Smooth muscle cell (in vitro differentiated cells): ENCODE results near the gene HDGFL2. TPM values are rescaled to one million over a fixed set of nuclear protein-coding genes. Genes with fewer than 3 reads are reported as not detected.

Experiments used
- DNase-seq: peaks from one replicate; lab custom pipeline; 2025; ENCODE audit not compliant: unreplicated experiment; lab: John Stamatoyannopoulos, UW
- H2AFZ ChIP-seq: fragments of 200-600 bp; sonication (generic); 2 replicates; pipeline ENCODE4 v1.6.0; 2016; ENCODE audit warnings: antibody characterized with exemption, low read depth, mild to moderate bottlenecking
- H3F3A ChIP-seq: fragments of 200-600 bp; sonication (generic); 2 replicates; pipeline ENCODE4 v1.6.0; 2017; ENCODE audit warnings: antibody characterized with exemption, low read depth
- H3K27ac ChIP-seq: fragments of 200-600 bp; sonication (generic); 2 replicates; pipeline ENCODE4 v1.5.1; 2016; ENCODE audit warnings: low read depth, mild to moderate bottlenecking
- H3K27me3 ChIP-seq: fragments of 200-600 bp; sonication (generic); 2 replicates; pipeline ENCODE4 v1.6.1; 2016; ENCODE audit warnings: low read depth, mild to moderate bottlenecking
- H3K36me3 ChIP-seq: fragments of 200-600 bp; sonication (generic); 2 replicates; pipeline ENCODE4 v1.5.1; 2016; ENCODE audit warnings: low read depth
- H3K4me1 ChIP-seq: fragments of 200-600 bp; sonication (generic); 2 replicates; pipeline ENCODE4 v1.5.1; 2016; ENCODE audit warnings: low read depth
- H3K4me2 ChIP-seq: fragments of 200-600 bp; sonication (generic); 2 replicates; pipeline ENCODE4 v1.6.0; 2016; ENCODE audit warnings: mild to moderate bottlenecking
- H3K4me3 ChIP-seq: fragments of 200-600 bp; sonication (generic); 2 replicates; pipeline ENCODE4 v1.5.1; 2016; ENCODE audit warnings: mild to moderate bottlenecking
- H3K79me2 ChIP-seq: fragments of 200-600 bp; sonication (generic); 2 replicates; pipeline ENCODE4 v1.6.0; 2016; ENCODE audit warnings: low read depth, mild to moderate bottlenecking
- H3K9ac ChIP-seq: fragments of 200-600 bp; sonication (generic); 2 replicates; pipeline ENCODE4 v1.6.0; 2016; ENCODE audit warnings: low read depth
- H3K9me3 ChIP-seq: fragments of 200-600 bp; sonication (generic); replicated peaks from 2 replicates; pipeline ENCODE4 v1.5.1; 2016; ENCODE audit warnings: low read depth
- H4K20me1 ChIP-seq: fragments of 200-600 bp; sonication (generic); 2 replicates; pipeline ENCODE4 v1.6.0; 2016; ENCODE audit warnings: low read depth
- WGBS: methylation state at CpG from one replicate; pipeline ENCODE4 v1.1.7; 2016; ENCODE audit warnings: low lambda C conversion rate; 5-methylcytosine and 5-hydroxymethylcytosine counted together
- polyA plus RNA-seq: library from polyadenylated mRNA; unstranded; fragments of >200 nt; fragmentation: Nextera tagmentation; extraction: Ambion mirVana; gene quantifications from 2 replicates; pipeline ENCODE4 v1.2.1, GENCODE V29; 2016
- total RNA-seq: library from RNA; depleted of rRNA; stranded (reverse); fragments of >200 nt; gene quantifications from 2 replicates; pipeline ENCODE4 v1.2.3, GENCODE V29; 2014
- TF ChIP-seq, protein P1 (sequence below): fragments of 200-600 bp; sonication (generic); IDR thresholded peaks from 2 replicates; pipeline ENCODE4 v1.5.1; 2017; ENCODE audit warnings: borderline replicate concordance, mild to moderate bottlenecking, antibody characterized with exemption; ENCODE audit not compliant: insufficient read depth, poor library complexity, severe bottlenecking

The HDGFL2 gene
- total and polyA plus RNA-seq, 2 experiments from 2014 or later, result 27.9 to 94.1 TPM

- no peak for DNase-seq
These were observed 44.3 kb downstream of the HDGFL2 start for GRCh38 chr19:4516199-4516938.

DNA sequence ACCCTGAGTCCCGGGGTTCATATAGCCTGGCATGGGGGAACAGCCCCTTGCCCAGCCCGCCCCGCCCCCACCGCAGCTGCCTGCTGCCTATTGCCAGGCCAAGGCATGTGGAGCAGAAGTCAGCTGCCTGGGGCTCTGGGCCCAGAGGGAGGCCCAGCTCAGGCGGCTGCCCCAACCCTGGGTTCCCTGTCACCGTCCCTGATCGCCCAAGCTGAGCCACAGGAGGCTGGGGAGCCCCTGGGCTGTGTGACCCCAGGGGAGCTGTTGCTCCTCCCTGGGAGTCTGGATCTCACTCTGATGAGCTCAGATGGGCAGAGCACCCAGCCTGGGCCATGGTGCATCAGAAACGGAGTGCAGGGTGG lies 44.8 kb downstream of the HDGFL2 start:
- no peaks in the 10 kb centered on the region for H3F3A ChIP-seq
- H3K9ac ChIP-seq, result no peak overlapping the region
- no peaks in the 10 kb centered on the region for H3K9me3 ChIP-seq
- TF ChIP-seq, protein P1, sequence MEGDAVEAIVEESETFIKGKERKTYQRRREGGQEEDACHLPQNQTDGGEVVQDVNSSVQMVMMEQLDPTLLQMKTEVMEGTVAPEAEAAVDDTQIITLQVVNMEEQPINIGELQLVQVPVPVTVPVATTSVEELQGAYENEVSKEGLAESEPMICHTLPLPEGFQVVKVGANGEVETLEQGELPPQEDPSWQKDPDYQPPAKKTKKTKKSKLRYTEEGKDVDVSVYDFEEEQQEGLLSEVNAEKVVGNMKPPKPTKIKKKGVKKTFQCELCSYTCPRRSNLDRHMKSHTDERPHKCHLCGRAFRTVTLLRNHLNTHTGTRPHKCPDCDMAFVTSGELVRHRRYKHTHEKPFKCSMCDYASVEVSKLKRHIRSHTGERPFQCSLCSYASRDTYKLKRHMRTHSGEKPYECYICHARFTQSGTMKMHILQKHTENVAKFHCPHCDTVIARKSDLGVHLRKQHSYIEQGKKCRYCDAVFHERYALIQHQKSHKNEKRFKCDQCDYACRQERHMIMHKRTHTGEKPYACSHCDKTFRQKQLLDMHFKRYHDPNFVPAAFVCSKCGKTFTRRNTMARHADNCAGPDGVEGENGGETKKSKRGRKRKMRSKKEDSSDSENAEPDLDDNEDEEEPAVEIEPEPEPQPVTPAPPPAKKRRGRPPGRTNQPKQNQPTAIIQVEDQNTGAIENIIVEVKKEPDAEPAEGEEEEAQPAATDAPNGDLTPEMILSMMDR, result no peak
- H3K36me3 ChIP-seq, result no peaks in the 10 kb centered on the region
- no peak overlapping the region for H3K27ac ChIP-seq
- H3K4me2 ChIP-seq, result no peak overlapping the region
- DNase-seq, result no peak
- no peaks in the 10 kb centered on the region for H3K27me3 ChIP-seq
- no peak overlapping the region for H2AFZ ChIP-seq
- H3K4me1 ChIP-seq, result no peaks in the 10 kb centered on the region
- H3K79me2 ChIP-seq, result no peaks in the 10 kb centered on the region
- H3K4me3 ChIP-seq, result no peak overlapping the region
- H4K20me1 ChIP-seq, result no peaks in the 10 kb centered on the region
- 74% methylated on average over 5 of the region's 8 CpGs for WGBS

More at GRCh38 chr19:4516199-4516938, 44.3 kb downstream of the HDGFL2 start:
- no peak overlapping the region for H3K4me2 ChIP-seq
- no peaks in the 10 kb centered on the region for H3F3A ChIP-seq
- H3K36me3 ChIP-seq, result no peaks in the 10 kb centered on the region
- H4K20me1 ChIP-seq, result no peaks in the 10 kb centered on the region
- no peaks in the 10 kb centered on the region for H3K27me3 ChIP-seq
- H3K27ac ChIP-seq, result no peak overlapping the region
- H3K4me3 ChIP-seq, result no peak overlapping the region
- no peak overlapping the region for H3K9ac ChIP-seq
- TF ChIP-seq, protein P1, result no peak
- H2AFZ ChIP-seq, result no peak overlapping the region
- no peaks in the 10 kb centered on the region for H3K9me3 ChIP-seq
- H3K79me2 ChIP-seq, result no peaks in the 10 kb centered on the region
- 86% methylated on average over 14 of the region's 14 CpGs for WGBS
- H3K4me1 ChIP-seq, result no peaks in the 10 kb centered on the region

DNA sequence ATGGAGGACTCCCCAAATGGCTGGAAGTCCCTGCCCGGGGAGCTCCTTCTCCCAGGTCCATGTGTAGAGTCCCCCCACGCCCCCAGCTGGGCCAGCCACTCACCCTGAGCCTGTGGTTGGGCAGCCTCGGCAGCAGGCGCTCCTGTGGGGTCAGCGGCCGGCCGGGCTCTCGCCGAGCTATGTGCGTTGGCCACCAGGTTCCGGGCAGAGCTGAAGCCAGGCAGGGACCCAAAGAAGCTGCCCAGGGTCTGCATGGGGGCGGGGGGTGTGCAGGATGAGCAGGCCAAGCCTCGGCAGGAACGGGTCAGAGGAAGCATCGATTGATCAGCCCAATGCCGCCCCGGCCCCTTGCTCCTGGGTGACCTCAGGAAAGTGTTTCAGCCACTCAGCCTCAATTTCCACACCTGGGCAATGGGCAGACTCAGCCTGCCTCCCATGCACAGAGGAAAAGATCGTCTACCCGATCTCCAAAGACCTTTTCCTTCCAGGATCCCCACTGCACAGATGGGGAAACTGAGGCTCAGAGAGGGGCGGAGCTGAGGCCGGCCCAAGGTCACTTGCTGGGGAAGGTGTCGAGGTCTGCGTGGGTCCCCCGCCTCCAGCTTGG lies 45.5 kb downstream of the HDGFL2 start:
- Histone ChIP-seq H3K79me2 (no peaks in the 10 kb centered on the region), H3K9me3 (no peaks in the 10 kb centered on the region), H3K4me1 (no peaks in the 10 kb centered on the region), H4K20me1 (no peaks in the 10 kb centered on the region), H2AFZ (no peak overlapping the region), H3K36me3 (no peaks in the 10 kb centered on the region), H3K4me3 (no peak overlapping the region), H3F3A (no peaks in the 10 kb centered on the region), H3K27me3 (no peaks in the 10 kb centered on the region), H3K4me2 (no peak overlapping the region), H3K9ac (no peak overlapping the region), H3K27ac (no peak overlapping the region)
- 97% methylated on average over 23 of the region's 24 CpGs for WGBS
- DNase-seq, result no peak
- TF ChIP-seq, protein P1, result no peak
